Spleen (tissue), 7 donors: ENCODE measurements around the gene DTWD2.
"Not testable (repeated sequence)": the region's sequence is repeated elsewhere in the genome, so short reads cannot be mapped to it uniquely, and the experiment has no call there.

Experiments
- POLR2A ChIP-seq, 3 donors: fragments of 450-650 bp; IDR thresholded peaks; one replicate each; pipeline ENCODE4 v1.5.1; 2017; ENCODE audit warnings: antibody characterized with exemption in 3 of 3, mild to moderate bottlenecking in 1 of 3
- TF ChIP-seq, protein P1 (sequence below), 11 experiments: fragments of 200-600 bp in 7 of 11; fragments of 450-650 bp in 4 of 11; sonication (generic) in 4 of 11; IDR thresholded peaks in 8 of 11; conservative IDR thresholded peaks in 3 of 11; 1 replicate in 7 of 11; 2 replicates in 4 of 11; pipeline versions ENCODE4 v1.4.0 to v1.8.0; 2016 to 2021; ENCODE audit warnings: antibody characterized with exemption in 11 of 11, inconsistent platforms in 4 of 11, mild to moderate bottlenecking in 1 of 11
- donor health status: DM: no; HTN: no; CAD: no; lungs with moderate emphysema.
- donor health status: DM: no; HTN: no; CAD: no.
- donor health status: DM: no; HTN: no; CAD: no.

DNA sequence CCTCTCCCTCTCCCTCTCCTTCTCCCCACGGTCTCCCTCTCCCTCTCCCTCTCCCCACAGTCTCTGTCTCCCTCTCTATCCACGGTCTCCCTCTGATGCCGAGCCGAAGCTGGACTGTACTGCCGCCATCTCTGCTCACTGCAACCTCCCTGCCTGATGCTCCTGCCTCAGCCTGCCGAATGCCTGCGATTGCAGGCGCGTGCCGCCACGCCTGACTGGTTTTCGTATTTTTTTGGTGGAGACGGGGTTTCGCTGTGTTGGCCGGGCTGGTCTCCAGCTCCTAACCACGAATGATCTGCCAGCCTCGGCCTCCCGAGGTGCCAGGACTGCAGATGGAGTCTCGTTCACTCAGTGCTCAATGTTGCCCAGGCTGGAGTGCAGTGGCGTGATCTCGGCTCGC is 24.0 kb downstream of the DTWD2 start:
- TF ChIP-seq, protein P1, sequence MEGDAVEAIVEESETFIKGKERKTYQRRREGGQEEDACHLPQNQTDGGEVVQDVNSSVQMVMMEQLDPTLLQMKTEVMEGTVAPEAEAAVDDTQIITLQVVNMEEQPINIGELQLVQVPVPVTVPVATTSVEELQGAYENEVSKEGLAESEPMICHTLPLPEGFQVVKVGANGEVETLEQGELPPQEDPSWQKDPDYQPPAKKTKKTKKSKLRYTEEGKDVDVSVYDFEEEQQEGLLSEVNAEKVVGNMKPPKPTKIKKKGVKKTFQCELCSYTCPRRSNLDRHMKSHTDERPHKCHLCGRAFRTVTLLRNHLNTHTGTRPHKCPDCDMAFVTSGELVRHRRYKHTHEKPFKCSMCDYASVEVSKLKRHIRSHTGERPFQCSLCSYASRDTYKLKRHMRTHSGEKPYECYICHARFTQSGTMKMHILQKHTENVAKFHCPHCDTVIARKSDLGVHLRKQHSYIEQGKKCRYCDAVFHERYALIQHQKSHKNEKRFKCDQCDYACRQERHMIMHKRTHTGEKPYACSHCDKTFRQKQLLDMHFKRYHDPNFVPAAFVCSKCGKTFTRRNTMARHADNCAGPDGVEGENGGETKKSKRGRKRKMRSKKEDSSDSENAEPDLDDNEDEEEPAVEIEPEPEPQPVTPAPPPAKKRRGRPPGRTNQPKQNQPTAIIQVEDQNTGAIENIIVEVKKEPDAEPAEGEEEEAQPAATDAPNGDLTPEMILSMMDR (IDR thresholded peaks at IDR 0.05 in 8 of 11, conservative IDR thresholded peaks at IDR 0.05 in 3 of 11), result not testable (repeated sequence)
- TF ChIP-seq POLR2A (IDR thresholded peaks at IDR 0.05), result not testable (repeated sequence)
